ENCODE measurements around the gene IL1B.
"Not testable (repeated sequence)": the region's sequence is repeated elsewhere in the genome, so short reads cannot be mapped to it uniquely, and the experiment has no call there.

Gene IL1B

DNA sequence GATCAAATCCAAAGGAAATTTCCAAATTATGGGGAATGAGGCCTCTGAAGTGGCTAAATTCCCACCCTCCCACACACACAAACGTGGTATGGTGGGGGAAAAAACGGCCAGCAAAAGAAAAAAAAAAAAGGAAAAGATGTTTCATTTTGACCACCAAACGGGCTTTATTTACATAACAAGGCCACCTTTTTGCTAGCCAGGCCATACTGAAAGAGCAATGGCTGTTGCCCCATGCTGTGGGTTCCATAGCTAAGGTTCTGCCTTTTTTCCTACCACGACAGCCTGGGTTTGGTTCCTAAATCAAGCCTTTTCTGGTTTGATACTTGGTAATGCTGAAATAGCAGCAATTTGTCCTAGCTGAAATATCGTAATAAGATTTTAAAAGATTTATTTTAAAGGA is 14.0 kb upstream of the IL1B start:
- no peak for DNase-seq (ENCODE audit: low read depth in 2 of 2)

DNA sequence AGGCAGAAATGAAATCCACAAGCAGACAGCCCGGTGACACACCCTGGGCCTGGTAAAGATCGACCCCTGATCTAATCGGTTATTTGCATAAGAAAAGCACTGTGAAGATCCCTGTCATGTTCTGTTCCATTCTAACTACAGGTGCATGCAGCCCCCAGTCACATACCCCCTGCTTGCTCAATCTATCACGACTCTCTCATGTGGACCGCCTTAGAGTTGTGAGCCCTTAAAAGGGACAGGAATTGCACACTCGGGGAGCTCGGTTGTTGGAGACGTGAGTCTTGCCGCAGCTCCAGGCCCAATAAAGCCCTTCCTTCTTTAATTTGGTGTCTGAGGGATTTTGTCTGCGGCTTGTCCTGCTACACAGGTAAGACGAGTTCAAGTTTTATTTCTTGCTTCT is 13.4 kb upstream of the IL1B start:
- no peak for DNase-seq (ENCODE audit: low read depth in 2 of 2)

DNA sequence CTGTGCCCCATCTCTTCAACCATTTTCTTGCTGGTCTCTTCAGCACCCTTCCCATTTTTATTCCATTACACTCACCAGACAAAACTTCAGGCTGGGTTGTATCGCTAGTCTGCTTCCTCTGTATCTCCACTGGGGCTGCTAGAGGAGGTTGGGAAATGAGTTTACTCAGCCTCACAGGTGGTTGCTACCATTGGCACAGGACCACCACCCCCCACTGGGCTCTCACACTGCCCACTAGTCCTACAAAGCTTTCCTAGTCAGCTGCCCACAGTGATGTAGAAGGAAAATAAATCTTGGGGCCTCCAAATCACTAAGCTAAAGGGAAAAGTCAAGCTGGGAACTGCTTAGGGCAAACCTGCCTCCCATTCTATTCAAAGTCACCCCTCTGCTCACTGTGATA is 12.3 kb upstream of the IL1B start:
- no peak for DNase-seq (ENCODE audit: low read depth in 2 of 2)

DNA sequence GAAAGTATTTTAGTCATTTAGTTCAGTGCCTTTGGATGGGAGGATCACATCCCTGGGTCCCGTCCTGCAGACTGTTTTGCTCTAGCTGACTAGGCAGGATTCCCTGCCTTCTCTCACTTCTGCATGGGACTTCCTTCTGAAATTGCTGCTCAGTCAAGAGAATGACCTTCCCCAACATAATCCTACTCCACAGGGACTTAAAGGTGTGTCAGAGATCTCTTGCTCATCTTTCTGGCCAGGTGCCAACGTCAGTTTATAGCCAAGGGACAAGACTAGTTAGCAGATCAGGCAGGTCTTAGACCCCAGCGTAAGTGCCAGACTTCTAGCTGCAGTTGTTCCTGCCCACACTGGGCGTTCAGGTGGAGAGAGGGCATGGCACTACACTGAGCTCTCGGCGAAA is 9.5 kb upstream of the IL1B start:
- DNase-seq (ENCODE audit: low read depth in 2 of 2): no peak

DNA sequence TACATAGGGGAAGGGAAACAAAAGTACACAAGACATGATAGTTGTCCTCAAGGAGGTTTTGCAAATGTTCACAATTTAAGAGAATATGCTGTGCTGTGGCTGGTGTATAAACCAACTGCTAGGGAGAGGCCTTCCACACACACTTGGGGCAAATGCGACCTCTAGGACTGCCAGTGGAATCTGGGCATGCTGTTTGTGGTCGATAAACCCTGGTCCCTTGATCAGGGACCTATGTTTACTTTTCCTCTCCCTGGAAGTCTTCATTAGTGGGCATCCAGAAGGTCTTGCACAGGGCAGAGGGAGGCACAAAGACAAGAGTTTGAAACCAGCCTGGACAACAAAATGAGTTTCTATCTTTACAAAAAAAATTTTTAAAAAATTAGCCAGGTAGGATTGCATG is 7.3 kb upstream of the IL1B start:
- no peak for DNase-seq (ENCODE audit: low read depth in 2 of 2)

DNA sequence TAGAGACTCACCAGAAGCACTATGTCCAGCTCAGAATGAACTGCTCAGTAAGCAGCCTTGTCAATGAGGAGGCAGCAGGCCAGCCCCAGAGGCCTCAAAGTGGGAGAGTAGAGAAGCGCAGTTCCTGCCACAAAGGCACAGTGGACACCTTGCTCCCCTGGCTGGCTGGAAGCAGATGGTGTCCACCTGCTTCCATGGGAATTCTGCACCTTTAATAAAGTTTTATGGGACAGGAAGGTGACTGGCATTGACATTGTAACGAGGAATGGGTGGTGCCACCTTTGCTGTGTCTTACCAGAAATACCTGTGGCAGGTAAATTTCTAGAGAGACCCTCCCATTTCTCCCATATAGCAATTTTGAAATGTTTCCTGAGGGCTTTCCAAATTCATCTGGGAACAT is 6.7 kb upstream of the IL1B start:
- no peak for DNase-seq (ENCODE audit: low read depth in 2 of 2)

DNA sequence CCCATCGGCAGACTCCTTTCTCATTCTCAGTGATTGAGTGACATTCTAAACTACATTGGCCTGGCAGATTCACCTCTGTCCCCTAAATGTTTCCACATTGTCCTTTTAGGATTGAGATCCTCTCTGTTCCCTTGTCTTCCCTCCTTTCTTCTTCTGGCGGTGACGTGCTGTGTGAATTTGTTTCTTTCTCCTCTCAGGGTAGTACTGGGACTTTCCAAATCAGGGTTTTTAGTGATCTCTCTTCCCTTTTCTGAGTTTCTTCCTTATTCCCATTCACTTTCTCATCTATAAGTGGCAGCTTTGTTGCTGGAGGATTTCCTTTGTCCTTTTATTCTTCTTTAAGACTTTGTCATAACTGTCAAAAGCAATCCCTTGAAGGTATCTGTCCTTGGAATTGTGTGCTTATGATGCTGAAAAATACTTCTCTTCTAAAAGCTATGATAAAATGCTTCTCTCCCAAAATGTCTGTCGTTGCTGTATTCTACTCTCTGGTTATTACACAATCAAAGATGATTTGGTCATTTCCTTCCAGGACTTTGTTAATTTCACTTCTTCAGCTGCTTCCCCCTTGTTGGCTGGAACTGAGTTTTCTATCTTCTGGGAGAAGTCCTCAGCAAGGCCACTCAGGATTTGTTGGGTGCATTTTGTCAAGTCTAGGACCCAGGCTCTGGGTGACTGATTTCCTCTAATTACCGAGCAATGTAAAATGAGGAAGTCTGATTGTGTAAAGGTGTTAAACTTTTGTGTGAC is 4.9 kb upstream of the IL1B start:
- DNase-seq (ENCODE audit: low read depth in 2 of 2): no peak

DNA sequence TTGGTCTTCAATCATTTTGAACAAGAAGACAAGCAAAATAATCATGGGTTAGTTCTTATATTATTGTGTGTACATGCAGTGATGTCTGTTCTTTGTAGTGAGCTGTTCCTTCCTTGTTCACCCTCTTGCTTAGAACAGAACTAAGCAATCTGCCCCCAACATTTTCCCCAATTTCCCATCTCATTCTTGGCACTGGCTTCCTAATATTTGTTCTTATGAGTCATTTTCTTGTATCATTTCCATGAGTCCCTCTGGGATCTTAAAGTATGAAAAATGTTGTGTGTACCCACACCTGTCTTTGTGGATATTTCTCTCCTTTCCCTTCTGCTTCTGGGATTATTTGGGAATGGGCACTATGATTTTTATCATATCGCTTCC is 3.5 kb upstream of the IL1B start:
- DNase-seq (ENCODE audit: low read depth in 2 of 2): no peak

DNA sequence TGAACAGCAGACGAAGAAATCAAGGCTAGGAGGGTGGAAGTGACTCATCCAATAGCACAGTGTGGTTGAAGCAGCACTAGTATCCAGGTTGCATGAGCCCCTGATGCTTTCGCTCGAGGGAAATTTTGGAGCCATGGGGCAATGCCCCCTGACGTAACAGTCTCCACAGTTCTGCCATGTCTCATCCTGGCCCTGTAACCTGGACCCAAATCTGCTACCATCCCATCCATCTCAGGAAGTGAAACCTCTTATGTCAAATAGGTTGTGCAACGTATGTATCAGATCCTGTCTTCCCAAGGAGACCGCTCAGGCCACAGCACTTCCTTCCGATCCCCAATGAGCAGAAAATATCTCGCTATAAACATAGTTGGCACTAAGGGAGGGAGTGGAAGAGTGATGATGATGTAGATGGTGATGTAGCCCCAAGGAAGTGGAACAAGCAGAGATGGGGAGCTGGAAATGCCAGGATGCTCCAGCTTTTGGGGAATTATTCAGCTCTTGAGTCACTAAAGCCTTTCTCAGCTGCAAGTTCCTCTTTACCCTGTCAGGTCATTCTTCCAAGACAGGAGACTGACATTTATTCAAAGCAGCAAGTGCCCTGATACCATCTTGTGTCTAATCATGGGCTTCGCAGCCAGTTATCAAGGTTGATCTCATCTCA is 3.0 kb upstream of the IL1B start:
- no peak for DNase-seq (ENCODE audit: low read depth in 2 of 2)

DNA sequence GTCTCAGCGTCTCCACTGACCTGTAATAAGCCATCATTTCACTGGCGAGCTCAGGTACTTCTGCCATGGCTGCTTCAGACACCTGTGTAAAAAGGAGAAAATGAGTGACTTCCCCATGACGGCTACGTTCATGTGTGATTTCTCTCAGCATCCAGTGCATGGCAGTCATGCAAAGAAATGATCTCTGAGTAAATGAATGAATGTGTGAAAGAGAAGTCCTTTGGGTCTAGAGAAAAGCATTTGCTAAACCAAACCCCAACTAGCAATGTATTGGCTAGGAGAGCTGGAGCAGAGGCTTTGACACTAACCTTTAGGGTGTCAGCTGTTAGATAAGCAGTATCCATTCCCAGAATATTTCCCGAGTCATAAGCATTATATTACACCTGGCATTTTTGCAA is 417 bp downstream of the IL1B start:
- DNase-seq (ENCODE audit: low read depth in 2 of 2): no peak

DNA sequence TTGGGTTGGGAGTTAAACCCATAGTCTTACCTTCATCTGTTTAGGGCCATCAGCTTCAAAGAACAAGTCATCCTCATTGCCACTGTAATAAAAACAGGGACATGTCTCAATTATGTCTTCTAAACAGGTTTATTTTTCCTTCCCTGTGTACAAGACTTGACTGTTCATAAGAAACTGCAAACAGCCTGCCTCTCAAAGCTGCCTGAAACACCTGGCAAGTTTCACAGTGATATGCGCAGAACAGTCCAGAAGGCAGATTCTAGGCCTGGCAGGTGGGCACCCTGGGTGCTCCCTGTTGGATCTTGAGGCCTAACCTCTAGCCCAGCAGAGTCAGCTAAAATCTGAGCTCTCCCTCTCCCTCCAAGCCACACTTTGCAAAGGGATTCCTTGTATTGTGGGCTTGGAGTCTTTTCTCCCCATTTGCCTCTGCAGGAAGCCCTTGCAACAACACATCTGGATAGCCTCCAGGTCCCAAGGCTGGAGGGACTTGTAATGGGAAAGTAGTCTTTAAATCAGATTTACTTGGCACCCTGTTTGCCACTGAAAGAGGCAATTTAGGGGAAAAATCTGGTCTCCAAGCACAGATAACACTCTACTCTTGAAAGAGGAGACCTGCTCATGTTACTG is 930 bp downstream of the IL1B start:
- no peak for DNase-seq (ENCODE audit: low read depth in 2 of 2)

DNA sequence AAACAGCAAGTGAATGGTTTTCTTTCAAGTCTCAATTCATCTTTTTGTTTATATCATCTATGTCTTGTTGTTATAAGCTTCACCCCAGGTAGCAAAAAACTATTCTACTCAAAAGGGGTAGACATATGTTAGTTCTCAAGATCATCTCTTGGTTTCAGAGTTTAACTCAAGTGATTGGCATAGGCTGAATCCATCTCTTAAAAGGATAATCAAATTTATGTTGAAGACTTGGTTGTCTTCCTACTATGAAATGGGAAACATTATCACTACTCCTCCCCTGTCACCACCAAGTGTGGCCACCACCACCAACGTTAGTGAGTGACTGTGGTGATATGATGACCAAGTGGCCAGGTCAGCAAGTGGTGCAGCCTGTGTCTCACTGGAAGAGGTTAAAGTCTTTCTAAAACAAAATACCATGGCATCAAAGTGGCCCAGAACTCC is 1.5 kb downstream of the IL1B start:
- DNase-seq (ENCODE audit: low read depth in 2 of 2): no peak

DNA sequence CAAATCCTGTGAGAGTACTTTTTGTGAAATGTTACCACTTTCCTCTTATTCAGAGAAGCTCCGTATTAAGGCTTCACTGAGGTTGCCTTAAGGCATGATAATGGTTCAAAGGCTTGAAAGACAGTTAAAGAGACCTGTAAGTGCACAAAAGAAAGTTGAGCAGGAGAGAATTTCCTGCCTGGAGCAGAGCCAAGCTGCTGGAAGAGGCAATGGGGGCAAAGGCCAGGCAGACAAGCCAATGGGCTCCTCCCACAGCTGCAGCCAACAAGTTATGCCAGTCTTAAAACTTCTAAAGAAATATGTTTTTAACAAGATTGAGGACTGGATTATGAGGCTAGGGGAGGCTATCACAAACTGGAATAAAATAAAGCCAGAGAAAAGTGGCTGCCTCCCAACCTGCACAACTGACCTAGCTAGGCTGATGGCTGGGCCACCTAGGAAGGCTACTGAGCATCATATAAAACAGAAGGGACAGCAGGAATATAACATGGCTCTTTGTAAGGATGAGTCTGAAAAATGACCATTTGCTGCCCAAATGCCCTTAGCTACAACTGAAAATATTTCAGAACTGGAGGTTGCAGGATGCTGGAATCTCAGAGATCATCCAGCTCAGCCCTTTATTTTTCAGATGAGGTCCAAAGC is 2.1 kb downstream of the IL1B start:
- no peak for DNase-seq (ENCODE audit: low read depth in 2 of 2)

DNA sequence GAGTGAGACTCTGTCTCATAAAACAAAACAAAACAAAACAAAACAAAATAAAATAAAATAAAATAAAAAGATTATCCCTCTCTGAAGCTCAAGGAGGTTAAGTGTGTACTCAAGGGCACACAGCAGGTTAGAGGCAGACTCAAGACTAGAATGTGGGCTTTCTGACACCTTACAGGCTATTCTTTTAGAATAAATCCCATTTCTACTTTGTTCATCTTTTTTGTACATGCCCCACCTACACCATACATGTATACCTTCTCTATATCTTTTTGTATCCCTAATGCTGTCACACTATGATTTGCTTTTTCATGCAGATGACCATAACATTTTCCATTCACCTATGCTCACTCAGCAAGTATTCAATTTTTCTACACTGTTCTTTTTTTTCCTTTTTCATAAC is 2.6 kb downstream of the IL1B start:
- DNase-seq (ENCODE audit: low read depth in 2 of 2): no peak

DNA sequence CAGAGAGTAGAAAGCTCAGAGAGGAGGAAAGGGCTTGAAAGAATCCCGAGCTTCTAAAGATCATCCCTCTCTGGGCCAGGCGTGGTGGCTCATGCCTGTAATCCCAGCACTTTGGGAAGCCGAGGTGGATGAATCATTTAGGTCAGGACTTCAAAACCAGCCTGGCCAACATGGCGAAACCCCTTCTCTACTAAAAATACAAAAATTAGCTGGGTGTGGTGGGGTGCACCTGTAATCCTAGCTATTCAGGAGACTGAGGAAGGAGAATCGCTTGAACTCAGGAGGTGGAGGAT is 3.0 kb downstream of the IL1B start:
- DNase-seq (ENCODE audit: low read depth in 2 of 2): not testable (repeated sequence)

DNA sequence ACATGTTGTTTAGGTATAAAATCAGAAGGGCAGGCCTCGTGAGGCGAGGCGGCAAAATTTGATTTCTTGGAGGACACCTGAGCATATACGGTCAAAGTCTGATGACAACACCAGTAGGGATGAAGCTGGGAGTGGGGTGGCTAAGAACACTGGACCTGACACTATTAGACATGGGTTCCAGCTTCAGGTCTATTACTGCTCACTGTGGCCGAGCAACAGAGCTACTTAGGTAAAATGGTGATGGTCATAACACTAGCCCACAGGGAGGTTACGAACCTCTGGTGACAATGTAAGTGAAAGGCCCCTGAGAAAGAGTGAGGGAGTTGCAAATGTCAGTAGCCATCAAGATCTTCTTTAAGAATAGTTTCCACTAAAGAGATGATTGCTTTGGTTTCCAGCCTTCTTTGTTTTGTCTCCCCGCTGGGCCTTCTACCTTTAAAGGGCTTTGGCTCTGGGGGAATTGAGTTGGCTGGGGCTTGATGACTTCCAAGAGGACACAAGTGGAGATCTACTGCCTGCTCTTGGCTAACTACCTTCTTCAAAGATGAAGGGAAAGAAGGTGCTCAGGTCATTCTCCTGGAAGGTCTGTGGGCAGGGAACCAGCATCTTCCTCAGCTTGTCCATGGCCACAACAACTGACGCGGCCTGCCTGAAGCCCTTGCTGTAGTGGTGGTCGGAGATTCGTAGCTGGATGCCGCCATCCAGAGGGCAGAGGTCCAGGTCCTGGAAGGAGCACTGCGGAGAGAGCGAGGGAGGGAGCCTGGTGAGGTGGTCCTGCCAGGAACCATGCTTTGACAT is 3.5 kb downstream of the IL1B start:
- DNase-seq (ENCODE audit: low read depth in 2 of 2): no peak

DNA sequence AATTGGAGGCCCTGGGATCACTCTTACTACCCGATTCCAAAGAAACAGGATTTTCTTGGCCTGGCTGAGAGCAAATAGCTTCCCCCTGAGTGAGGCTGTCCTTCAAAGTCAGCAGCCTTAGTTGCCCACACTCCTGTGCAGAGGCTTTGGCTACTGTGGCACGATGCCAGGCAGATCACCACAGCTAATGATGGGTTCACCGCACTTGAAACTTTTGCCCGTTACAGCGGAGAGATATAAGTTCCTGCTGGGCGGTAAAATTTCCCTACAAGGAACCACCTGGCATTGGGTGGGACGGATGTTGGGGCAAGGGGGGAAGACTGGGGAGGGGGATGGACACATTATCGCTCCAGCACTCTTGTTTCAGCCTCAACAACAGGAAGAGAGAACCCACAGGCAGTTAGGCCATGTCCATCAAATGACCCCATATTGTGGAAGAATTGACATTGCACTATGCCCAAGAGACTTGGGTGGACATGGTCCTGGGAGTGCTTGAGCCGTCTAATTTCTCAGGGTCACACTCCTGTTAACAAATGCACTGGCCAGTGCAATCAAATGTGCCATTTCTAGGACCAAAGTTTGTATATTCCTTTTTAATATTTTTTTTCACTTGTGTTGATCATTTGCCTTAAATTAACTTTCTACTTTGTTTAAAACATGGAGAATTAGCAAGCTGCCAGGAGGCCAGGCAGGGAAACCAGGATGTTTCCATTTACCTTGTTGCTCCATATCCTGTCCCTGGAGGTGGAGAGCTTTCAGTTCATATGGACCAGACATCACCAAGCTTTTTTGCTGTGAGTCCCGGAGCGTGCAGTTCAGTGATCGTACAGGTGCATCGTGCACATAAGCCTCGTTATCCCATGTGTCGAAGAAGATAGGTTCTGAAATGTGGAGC is 4.4 kb downstream of the IL1B start:
- no peak for DNase-seq (ENCODE audit: low read depth in 2 of 2)

DNA sequence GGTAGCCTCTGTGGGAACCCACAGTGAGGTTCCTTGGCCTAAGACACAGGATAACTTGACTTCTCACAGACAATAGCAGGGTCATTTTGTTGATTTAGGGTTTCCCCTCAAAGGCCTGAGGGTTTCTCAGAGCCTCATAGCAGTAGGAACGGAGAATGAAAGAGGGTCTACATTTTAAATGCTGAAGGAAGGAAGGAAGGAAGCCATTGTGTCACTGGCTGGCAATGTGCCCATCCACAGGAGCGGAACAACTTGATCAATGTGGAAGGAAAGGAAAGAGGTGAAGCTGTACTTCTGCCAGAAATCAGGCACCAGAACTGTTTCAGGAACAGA is 5.1 kb downstream of the IL1B start:
- DNase-seq (ENCODE audit: low read depth in 2 of 2): no peak

DNA sequence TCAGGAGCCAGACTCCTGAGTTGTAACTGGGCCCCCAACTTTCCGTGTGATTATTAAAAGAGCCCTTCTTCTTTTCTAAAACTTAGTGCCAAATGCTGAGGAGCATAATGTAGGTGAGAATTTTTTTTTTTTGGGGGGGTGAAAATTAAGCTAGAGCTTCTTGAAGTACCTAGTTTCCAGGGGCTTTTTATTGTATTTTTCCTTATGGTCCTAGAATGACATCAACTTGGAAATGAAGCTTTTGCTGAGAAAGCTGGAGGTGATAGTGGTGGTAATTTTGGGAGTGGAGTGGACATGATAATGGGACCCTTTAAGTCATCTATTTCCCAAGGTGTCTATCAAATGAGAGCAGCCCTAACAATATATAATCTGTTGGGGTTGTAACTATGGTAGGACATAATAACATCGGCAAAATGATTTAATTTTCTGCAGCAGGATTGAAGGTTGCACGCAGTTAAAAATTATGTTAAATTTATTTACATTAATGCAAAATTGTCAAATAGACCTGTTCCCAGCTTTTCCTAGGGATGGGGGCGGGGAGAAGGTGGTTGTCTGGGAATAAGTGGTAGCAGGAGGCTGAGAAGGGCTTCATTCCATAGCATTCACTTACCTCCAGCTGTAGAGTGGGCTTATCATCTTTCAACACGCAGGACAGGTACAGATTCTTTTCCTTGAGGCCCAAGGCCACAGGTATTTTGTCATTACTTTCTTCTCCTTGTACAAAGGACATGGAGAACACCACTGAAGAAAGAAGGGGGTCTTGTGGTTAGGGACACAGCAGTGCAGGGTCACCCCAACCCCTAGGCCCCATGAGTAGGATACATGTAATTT is 5.7 kb downstream of the IL1B start:
- DNase-seq (ENCODE audit: low read depth in 2 of 2): no peak

DNA sequence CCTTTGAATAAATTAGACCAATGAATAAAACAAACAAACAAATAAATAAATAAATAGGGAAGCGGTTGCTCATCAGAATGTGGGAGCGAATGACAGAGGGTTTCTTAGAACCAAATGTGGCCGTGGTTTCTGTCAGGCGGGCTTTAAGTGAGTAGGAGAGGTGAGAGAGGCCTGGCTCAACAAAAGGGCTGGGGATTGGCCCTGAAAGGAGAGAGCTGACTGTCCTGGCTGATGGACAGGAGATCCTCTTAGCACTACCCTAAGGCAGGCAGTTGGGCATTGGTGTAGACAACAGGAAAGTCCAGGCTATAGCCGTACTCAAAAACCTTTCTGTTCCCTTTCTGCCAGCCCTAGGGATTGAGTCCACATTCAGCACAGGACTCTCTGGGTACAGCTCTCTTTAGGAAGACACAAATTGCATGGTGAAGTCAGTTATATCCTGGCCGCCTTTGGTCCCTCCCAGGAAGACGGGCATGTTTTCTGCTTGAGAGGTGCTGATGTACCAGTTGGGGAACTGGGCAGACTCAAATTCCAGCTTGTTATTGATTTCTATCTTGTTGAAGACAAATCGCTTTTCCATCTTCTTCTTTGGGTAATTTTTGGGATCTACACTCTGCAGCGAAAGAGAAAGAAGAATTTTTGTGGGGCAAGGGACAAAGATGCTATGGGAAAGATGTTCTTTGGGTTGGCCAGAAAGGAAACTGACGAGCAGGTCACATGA is 6.5 kb downstream of the IL1B start:
- DNase-seq (ENCODE audit: low read depth in 2 of 2): no peak
